ENCODE data around the gene PGBD5.

Gene PGBD5

GRCh38 chr1:230291731-230292620 lies 134.2 kb downstream of the PGBD5 start:
- H3K27me3 ChIP-seq (replicated peaks), result peaks cover 7% of the 10 kb centered on the region
- in situ Hi-C loops (cut with HindIII; ENCODE audit: low pct_ligation_motif_present, low sequenced_read_pairs), result no loop called here
- no peak overlapping the region for H3K4me3 ChIP-seq (ENCODE audit: low read depth, low read length)
- DNase-seq, result no peak
- no peak overlapping the region for H3K27ac ChIP-seq
- TF ChIP-seq, protein P1, sequence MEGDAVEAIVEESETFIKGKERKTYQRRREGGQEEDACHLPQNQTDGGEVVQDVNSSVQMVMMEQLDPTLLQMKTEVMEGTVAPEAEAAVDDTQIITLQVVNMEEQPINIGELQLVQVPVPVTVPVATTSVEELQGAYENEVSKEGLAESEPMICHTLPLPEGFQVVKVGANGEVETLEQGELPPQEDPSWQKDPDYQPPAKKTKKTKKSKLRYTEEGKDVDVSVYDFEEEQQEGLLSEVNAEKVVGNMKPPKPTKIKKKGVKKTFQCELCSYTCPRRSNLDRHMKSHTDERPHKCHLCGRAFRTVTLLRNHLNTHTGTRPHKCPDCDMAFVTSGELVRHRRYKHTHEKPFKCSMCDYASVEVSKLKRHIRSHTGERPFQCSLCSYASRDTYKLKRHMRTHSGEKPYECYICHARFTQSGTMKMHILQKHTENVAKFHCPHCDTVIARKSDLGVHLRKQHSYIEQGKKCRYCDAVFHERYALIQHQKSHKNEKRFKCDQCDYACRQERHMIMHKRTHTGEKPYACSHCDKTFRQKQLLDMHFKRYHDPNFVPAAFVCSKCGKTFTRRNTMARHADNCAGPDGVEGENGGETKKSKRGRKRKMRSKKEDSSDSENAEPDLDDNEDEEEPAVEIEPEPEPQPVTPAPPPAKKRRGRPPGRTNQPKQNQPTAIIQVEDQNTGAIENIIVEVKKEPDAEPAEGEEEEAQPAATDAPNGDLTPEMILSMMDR (IDR thresholded peaks at IDR 0.05; ENCODE audit: low read depth, low read length, missing control alignments), result no peak
- no peaks in the 10 kb centered on the region for H3K36me3 ChIP-seq (replicated peaks)

DNA sequence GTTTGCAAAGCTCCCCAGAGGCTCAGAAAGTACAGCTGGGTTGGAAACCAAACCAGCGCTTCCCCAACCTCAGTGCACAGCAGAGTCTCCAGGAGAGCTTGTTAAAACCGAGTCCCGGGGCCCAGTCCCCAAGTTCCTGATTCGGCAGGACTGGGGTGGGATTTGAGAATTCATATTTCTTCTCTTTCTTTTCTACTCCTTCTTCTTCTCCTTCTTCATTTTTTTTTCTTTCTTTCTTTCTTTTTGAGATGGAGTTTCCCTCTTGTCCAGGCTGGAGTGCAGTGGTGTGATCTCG lies 136.8 kb downstream of the PGBD5 start:
- in situ Hi-C loops (cut with HindIII; ENCODE audit: low pct_ligation_motif_present, low sequenced_read_pairs), result no loop called here
- TF ChIP-seq, protein P1 (IDR thresholded peaks at IDR 0.05; ENCODE audit: low read depth, low read length, missing control alignments), result no peak

DNA sequence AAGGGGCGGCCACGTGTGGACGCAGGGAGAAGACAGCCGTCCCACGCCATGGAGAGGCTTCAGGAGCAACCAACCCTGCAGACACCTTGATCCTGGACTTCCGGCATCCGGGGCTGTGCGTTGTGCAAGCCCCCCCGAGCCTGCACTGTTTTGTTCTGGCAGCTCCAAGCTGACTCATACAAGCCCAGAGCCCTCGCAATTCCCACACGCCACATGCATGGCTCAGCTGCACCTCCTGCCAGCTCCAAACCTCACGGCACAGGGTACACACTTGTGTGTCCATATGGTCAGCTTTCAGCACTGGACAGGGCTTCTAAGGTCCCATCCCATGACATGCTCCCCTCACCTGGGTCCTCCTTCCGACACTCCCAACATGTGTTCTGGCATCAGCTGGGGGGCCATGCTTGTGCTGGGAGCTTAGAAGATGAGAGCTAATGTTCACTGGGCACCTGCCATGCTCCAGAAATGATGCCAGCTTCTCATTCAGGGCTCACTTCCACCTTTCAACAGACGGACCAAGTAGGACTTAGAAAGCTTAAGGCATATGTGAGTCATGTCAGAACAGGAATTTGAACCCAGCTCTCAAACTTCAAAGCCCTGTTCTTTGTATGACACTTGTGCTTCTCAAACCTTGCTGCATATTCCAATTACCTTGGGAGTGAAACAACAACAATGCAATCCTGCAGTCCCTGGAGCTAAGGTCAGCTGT lies 137.3 kb downstream of the PGBD5 start:
- in situ Hi-C loops (cut with HindIII; ENCODE audit: low pct_ligation_motif_present, low sequenced_read_pairs), result no loop called here
- H3K27ac ChIP-seq, result no peak overlapping the region
- no peaks in the 10 kb centered on the region for H3K36me3 ChIP-seq (replicated peaks)
- H3K27me3 ChIP-seq (replicated peaks), result peaks cover 7% of the 10 kb centered on the region
- H3K4me3 ChIP-seq (ENCODE audit: low read depth, low read length), result no peak overlapping the region
- TF ChIP-seq, protein P1 (IDR thresholded peaks at IDR 0.05; ENCODE audit: low read depth, low read length, missing control alignments), result no peak
- peak; percentile 8 for DNase-seq

More for the DNA sequence above, 136.8 kb downstream of the PGBD5 start:
- H3K4me3 ChIP-seq (ENCODE audit: low read depth, low read length), result no peak overlapping the region
- H3K27me3 ChIP-seq (replicated peaks), result peaks cover 7% of the 10 kb centered on the region
- H3K27ac ChIP-seq, result no peak overlapping the region
- no peak for DNase-seq
- H3K36me3 ChIP-seq (replicated peaks), result no peaks in the 10 kb centered on the region

- Histone ChIP-seq H3K27ac (no peak overlapping the region), H3K27me3 (replicated peaks) (peaks cover 7% of the 10 kb centered on the region), H3K36me3 (replicated peaks) (no peaks in the 10 kb centered on the region), H3K4me3 (ENCODE audit: low read depth, low read length) (no peak overlapping the region)
- in situ Hi-C loops (cut with HindIII; ENCODE audit: low pct_ligation_motif_present, low sequenced_read_pairs), result no loop called here
- TF ChIP-seq, protein P1 (IDR thresholded peaks at IDR 0.05; ENCODE audit: low read depth, low read length, missing control alignments), result no peak
- no peak for DNase-seq
Observed at GRCh38 chr1:230287674-230288315, 138.3 kb downstream of the PGBD5 start.

GRCh38 chr1:230286890-230287269 lies 139.3 kb downstream of the PGBD5 start:
- no peaks in the 10 kb centered on the region for H3K27me3 ChIP-seq (replicated peaks)
- in situ Hi-C loops (cut with HindIII; ENCODE audit: low pct_ligation_motif_present, low sequenced_read_pairs), result no loop called here

More at GRCh38 chr1:230286890-230287269, 139.3 kb downstream of the PGBD5 start:
- DNase-seq, result no peak
- TF ChIP-seq, protein P1 (IDR thresholded peaks at IDR 0.05; ENCODE audit: low read depth, low read length, missing control alignments), result no peak
- Histone ChIP-seq H3K4me3 (ENCODE audit: low read depth, low read length) (no peak overlapping the region), H3K36me3 (replicated peaks) (no peaks in the 10 kb centered on the region), H3K27ac (no peak overlapping the region)

Measured in brain microvascular endothelial cell (primary cell).